NCI-H446 treated with DMSO at 0.1 percent for 48 hours (cell line): Measurements from ENCODE around the gene PDILT.
"Not testable (repeated sequence)": the region's sequence is repeated elsewhere in the genome, so short reads cannot be mapped to it uniquely, and the experiment has no call there.

Source experiments
- DNase-seq: peaks from one replicate; lab custom pipeline; 2025; lab: John Stamatoyannopoulos, UW

The PDILT gene

GRCh38 chr16:20321051-20321450, 83.5 kb downstream of the PDILT start:
- DNase-seq: not testable (repeated sequence)

- DNase-seq: no peak
Observed at GRCh38 chr16:20320592-20320991, 83.9 kb downstream of the PDILT start.

GRCh38 chr16:20320178-20320577, 84.4 kb downstream of the PDILT start:
- DNase-seq: no peak

GRCh38 chr16:20319406-20319805, 85.1 kb downstream of the PDILT start:
- DNase-seq: no peak

- no peak for DNase-seq
Observed at GRCh38 chr16:20318437-20318836, 86.1 kb downstream of the PDILT start.

GRCh38 chr16:20318006-20318405, 86.5 kb downstream of the PDILT start:
- DNase-seq: no peak

GRCh38 chr16:20317117-20317516, 87.4 kb downstream of the PDILT start:
- no peak for DNase-seq

GRCh38 chr16:20316715-20317114, 87.8 kb downstream of the PDILT start:
- DNase-seq: no peak

GRCh38 chr16:20315764-20316163, 88.8 kb downstream of the PDILT start:
- DNase-seq: no peak

- no peak for DNase-seq
Observed at GRCh38 chr16:20314575-20314974, 90.0 kb downstream of the PDILT start.

GRCh38 chr16:20313741-20314140, 90.8 kb downstream of the PDILT start:
- no peak for DNase-seq

- DNase-seq: not testable (repeated sequence)
Observed at GRCh38 chr16:20312536-20313095, 91.9 kb downstream of the PDILT start.

GRCh38 chr16:20311548-20311947, 93.0 kb downstream of the PDILT start:
- no peak for DNase-seq

GRCh38 chr16:20310421-20311395, 93.8 kb downstream of the PDILT start:
- DNase-seq: no peak

- DNase-seq: no peak
Observed at GRCh38 chr16:20309786-20310185, 94.8 kb downstream of the PDILT start.
